ENCODE measurements around the gene UNC119B.
A peak's percentile ranks its signal among the peaks of the same experiment; 100 is the strongest.
"Not testable (repeated sequence)": the region's sequence is repeated elsewhere in the genome, so short reads cannot be mapped to it uniquely, and the experiment has no call there.

Gene UNC119B

GRCh38 chr12:120720234-120720986 is 10.2 kb downstream of the UNC119B start:
- no peak for DNase-seq

GRCh38 chr12:120720987-120721801 is 10.9 kb downstream of the UNC119B start:
- no peak for DNase-seq

GRCh38 chr12:120721866-120722265 is 11.6 kb downstream of the UNC119B start:
- no peak for DNase-seq

DNA sequence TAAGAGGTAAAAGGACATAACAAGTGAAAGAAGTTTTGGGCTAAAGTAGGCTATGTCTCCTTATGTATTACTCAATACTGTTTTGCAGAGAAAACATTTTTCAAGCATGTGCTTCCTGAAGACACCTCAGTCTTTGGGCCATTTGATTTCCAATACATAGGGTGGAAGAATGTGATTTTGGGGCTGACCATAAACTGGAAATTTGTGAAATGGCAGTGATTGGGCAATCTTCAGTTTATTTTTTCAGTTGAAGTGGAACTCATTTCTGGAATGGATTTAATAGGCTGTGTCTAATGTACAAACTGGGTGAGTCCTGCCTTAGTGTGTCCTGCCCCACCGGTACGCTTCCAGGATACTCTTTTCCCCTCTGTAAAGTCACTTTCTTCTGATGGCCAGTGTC is 12.5 kb downstream of the UNC119B start:
- no peak for DNase-seq

DNA sequence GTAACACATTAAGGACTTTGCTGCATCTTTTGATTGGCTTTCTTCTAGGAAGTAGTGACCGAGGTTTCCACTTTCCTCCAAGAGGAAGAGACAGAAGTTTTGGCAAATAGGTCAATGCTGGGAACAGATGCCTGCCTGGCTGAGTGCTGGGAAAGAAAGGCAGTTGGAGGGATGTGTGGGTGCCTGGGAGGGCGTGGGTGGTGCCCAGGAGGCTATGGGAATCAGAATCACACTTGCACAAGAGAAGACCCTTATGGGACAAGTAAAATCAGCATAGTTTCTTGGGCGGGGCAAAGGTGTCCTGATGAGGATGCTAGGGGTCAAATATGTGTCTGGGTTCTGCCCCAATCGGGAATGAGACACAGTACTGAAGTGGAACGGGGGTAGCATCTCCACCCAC is 14.5 kb downstream of the UNC119B start:
- DNase-seq, result no peak

DNA sequence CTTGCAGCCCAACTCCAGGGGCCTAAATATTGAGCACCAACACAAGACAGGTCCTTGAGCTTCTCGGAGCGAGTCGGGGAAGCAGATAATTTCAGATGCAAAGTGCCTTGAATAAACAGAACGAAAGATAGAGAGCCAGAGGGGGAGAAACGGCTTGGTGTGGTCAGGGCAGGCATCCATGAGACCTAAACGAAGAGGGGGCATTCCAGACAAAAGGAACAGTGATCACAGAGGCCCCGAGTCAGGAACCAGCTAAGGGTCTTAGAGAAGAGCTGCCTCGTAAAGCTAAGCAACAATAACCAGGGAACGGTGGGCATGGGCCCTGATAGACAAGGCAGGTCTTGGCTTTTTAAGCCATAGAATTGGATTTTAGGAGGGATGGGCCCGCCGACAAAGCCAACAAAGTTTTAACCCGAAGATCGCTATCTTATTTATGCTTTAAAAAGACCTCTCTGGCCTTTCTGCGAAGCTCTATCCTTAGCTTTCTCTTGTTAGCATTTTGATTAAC is 14.9 kb downstream of the UNC119B start:
- no peak for DNase-seq

DNA sequence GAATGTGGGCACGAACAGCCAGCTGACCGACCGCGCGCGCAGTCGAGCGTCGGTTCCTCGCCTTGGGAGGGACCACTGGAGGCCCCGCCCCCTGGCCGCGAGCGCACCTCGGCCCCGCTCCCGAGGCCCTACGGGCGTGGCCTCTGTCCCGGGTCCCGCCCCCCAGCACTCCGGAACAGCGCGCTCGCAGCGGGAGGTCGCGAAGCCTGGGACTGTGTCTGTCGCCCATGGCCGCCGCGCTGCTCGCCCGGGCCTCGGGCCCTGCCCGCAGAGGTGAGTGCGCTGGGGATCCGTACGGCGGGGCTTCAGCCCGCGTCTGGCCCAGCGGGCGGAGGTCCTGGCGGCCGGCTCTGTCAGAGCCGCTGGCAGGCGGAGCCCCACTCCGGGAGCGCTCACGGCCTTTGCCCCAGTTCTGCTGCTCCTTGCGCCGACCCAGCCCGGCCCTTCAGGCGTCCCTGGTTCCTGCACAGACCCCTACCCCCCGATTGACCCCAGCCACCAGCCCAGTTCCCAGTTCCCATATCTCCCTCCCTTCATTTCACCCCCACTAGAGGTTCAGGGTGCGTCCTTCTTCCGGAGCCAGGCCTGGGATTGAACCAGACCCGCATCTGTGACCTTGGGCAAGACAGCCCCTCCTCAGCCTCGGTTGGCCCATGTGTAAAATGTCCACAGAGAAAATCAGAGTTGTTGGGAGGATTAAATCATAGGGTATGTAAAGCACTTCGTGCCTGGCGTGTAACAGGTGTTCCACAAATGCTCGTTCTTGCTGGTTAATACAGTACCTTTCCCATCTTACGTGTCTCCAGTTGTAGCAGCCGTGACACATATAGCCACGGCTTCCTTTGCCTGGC is 15.6 kb downstream of the UNC119B start, which contains the start of gene ACADS:
Gene ACADS (plus strand): TSS at position 168 of the 851 bp plus-strand sequence. CDS start 60 bp downstream, at position 228.
- peak; percentile 88 for DNase-seq

- DNase-seq, result no peak
These were observed 16.2 kb downstream of the UNC119B start for GRCh38 chr12:120726510-120726793.

- no peak for DNase-seq
These were observed 16.7 kb downstream of the UNC119B start for GRCh38 chr12:120726961-120727360.

DNA sequence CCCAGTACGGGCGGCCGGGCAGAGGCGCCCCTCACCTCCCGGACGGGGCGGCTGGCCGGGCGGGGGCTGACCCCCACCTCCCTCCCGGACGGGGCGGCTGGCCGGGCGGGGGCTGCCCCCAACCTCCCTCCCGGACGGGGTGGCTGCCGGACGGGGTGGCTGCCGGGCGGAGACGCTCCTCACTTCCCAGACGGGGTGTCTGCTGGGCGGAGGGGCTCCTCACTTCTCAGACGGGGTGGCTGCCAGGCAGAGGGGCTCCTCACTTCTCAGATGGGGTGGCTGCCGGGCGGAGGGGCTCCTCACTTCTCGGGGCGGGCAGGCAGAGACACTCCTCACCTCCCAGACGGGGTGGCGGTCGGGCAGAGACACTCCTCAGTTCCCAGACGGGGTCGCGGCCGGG is 21.9 kb downstream of the UNC119B start:
- DNase-seq, result not testable (repeated sequence)

GRCh38 chr12:120733574-120733973 is 23.3 kb downstream of the UNC119B start:
- no peak for DNase-seq

DNA sequence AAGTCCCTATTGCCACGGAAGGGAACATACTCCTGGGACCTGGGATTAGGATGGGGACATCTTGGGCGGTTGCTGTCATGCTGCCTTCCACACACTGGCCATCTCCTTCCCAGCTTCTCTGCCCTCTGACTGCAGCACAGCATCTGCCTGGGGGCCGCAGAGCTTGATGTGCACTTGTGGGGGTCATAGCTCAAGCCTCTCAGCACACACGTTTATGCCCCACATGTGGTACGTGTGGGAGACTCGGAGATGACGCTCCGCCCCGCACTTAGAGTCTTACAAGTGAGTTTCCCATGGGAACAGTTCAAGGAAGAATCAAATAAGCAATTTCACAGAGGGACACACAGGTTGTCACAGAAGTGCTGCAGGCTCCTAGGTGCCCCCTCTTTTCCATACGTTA is 24.0 kb downstream of the UNC119B start:
- no peak for DNase-seq

GRCh38 chr12:120735181-120735580 is 24.9 kb downstream of the UNC119B start:
- no peak for DNase-seq

GRCh38 chr12:120736404-120737331 is 26.4 kb downstream of the UNC119B start:
- DNase-seq, result no peak

DNA sequence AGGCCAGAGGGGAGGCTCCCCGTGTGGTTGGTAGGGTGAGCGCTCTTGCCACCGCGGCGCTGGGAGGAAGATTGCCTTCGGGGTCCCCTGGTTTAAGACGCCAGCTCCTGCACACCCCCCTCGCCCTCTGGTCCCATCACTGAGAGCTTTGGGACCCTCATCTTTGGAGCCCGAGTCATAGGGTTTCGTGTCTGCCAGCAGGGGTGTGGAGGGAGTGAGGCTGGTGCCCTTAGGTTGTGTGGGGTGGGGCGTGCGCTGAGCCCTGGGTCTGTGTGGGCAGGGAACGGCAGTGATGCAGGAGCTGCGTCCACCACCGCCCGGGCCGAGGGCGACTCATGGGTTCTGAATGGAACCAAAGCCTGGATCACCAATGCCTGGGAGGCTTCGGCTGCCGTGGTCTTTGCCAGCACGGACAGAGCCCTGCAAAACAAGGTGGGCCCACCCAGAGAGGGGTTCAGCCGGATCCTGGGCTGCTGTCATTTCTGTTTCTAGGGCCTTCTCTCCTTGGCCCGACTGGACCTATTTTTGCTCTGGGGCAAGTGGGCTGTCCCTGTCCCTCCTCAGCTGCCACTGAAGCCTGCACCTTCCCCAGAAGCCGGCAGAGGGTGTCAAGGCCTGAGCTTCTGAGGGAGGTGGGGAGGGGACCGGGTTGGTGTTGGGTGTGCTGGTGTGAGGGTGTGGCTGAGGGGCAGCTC is 27.4 kb downstream of the UNC119B start:
- DNase-seq, result no peak

GRCh38 chr12:120738252-120739030 is 28.2 kb downstream of the UNC119B start:
- DNase-seq, result no peak

DNA sequence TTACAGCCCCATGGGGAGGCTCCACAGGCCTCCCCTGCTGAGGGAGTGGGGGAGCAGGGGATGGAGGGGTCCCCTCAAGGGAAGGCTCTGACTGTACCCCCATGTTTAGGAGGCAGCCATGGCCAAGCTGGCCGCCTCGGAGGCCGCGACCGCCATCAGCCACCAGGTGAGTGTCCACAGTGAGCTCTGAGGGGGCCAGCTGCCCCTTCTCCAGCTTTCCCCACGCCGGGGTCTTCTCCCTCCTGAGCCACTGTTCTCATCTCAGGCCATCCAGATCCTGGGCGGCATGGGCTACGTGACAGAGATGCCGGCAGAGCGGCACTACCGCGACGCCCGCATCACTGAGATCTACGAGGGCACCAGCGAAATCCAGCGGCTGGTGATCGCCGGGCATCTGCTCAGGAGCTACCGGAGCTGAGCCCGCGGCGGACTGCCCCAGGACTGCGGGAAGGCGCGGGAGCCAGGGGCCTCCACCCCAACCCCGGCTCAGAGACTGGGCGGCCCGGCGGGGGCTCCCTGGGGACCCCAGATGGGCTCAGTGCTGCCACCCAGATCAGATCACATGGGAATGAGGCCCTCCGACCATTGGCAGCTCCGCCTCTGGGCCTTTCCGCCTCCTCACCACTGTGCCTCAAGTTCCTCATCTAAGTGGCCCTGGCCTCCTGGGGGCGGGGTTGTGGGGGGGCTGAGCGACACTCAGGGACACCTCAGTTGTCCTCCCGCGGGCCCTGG is 28.9 kb downstream of the UNC119B start:
- DNase-seq, result no peak

DNA sequence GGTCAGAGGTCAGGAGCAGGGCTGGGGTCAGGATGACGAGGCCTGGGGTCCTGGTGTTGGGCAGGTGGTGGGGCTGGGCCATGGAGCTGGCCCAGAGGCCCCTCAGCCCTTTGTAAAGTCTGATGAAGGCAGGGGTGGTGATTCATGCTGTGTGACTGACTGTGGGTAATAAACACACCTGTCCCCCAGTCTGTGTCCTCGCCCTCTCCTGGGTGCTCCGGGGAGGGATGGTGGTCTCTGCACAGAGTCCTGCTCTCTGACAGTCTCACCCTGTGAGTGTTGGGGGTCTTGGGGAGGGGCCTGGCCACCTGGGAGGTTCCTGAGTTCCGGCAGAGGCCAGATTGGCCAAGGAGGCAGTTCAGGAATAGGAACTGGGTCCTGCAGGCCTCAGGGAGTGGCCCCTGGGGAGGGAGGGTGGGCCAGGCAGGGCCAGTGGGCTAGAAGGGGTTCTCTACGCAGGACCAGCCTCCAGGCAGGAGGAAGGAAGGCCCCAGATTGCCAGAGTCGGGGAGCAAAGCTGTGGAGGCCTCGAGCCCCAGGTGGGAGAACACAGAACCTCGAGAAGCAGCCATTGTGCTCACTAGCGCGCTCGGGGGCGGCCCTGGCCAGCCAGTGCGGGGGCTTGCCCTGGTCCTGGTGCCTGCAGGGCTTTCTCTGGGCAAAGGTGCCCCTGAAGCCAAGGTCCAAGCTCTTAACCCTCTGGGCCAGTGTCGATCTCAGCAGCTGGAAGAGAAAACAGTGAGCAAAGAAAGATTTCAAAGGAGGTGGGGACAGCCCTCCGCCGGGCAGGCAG is 29.8 kb downstream of the UNC119B start:
- no peak for DNase-seq

GRCh38 chr12:120740871-120741270 is 30.6 kb downstream of the UNC119B start:
- no peak for DNase-seq
